A673 (cell line): ENCODE data around the gene ALKBH2. TPM values are rescaled to one million over a fixed set of nuclear protein-coding genes. Genes with fewer than 3 reads are reported as not detected.
A peak's percentile ranks its signal among the peaks of the same experiment; 100 is the strongest.
"Not testable (repeated sequence)": the region's sequence is repeated elsewhere in the genome, so short reads cannot be mapped to it uniquely, and the experiment has no call there.

Experiments used
- BruUV-seq: library from RNA; stranded (reverse); fragments of 400-500 nt; replicated peaks from 2 replicates; lab custom pipeline; 2021; lab: Mats Ljungman, UMichigan
- CTCF ChIA-PET: fragments of 300-600 bp; sonication (Branson Sonifier 250); formaldehyde crosslinking; loops from one replicate; lab custom pipeline; 2022; ENCODE audit warnings: antibody characterized with exemption; lab: Charles Lee
- POLR2A ChIA-PET: fragments of 300-600 bp; sonication (Branson Sonifier 250); formaldehyde crosslinking; loops from one replicate; lab custom pipeline; 2022; ENCODE audit warnings: antibody characterized with exemption; ENCODE audit not compliant: low non-redundant PET; lab: Charles Lee
- DNase-seq: peaks from one replicate; pipeline ENCODE4 v3.0.0-alpha.2; 2015; ENCODE audit warnings: low spot score
- H3K27ac ChIP-seq: fragments of 200-600 bp; sonication (generic); 2 replicates; pipeline ENCODE4 v1.5.1; 2016; ENCODE audit warnings: mixed run types, low read depth, mild to moderate bottlenecking, mixed read lengths, antibody characterized with exemption, low read length; ENCODE audit not compliant: poor library complexity, severe bottlenecking
- H3K27me3 ChIP-seq: fragments of 200-600 bp; sonication (generic); replicated peaks from 2 replicates; pipeline ENCODE4 v1.6.1; 2017; ENCODE audit warnings: mixed run types, low read depth, mild to moderate bottlenecking, mixed read lengths, antibody characterized with exemption, low read length; ENCODE audit not compliant: insufficient read depth, poor library complexity
- H3K36me3 ChIP-seq: fragments of 200-600 bp; sonication (generic); 2 replicates; pipeline ENCODE4 v1.6.1; 2016; ENCODE audit warnings: mixed run types, mild to moderate bottlenecking, mixed read lengths, antibody characterized with exemption, low read length; ENCODE audit not compliant: insufficient read depth, poor library complexity, severe bottlenecking
- H3K4me1 ChIP-seq: fragments of 200-600 bp; sonication (generic); 2 replicates; pipeline ENCODE4 v1.6.1; 2017; ENCODE audit warnings: mixed run types, mild to moderate bottlenecking, mixed read lengths, antibody characterized with exemption, low read length; ENCODE audit not compliant: insufficient read depth, poor library complexity, severe bottlenecking
- H3K4me3 ChIP-seq: fragments of 200-600 bp; sonication (generic); 2 replicates; pipeline ENCODE4 v1.5.1; 2016; ENCODE audit warnings: low read depth, mixed run types, mild to moderate bottlenecking, mixed read lengths, low read length; ENCODE audit not compliant: poor library complexity, severe bottlenecking
- H3K9me3 ChIP-seq: fragments of 200-600 bp; sonication (generic); 2 replicates; pipeline ENCODE4 v1.6.1; 2016; ENCODE audit warnings: mixed run types, low read depth, mild to moderate bottlenecking, mixed read lengths, antibody characterized with exemption, low read length; ENCODE audit not compliant: poor library complexity, severe bottlenecking
- EZH2 ChIP-seq: fragments of 200-600 bp; sonication (generic); IDR thresholded peaks from 2 replicates; pipeline ENCODE4 v1.6.1; 2017; ENCODE audit warnings: borderline replicate concordance, low read depth, mild to moderate bottlenecking, mixed read lengths, antibody characterized with exemption, low read length; ENCODE audit not compliant: poor library complexity, severe bottlenecking
- intact Hi-C: fragments of 100-400 bp; cut with micrococcal nuclease; formaldehyde crosslinking; loops from one replicate; pipeline ENCODE4 v1.10.0; 2022; ENCODE audit not compliant: unreplicated experiment
- total RNA-seq: library from RNA; stranded (reverse); gene quantifications from 2 replicates; pipeline ENCODE4 v1.2.3, GENCODE V29; 2021
- TF ChIP-seq, protein P1 (sequence below): fragments of 300-800, 200-600 bp; sonication (generic); conservative IDR thresholded peaks from 2 replicates; pipeline ENCODE4 v1.5.1; 2017; ENCODE audit warnings: low read depth, mild to moderate bottlenecking, antibody characterized with exemption, low read length, moderate library complexity, mixed read lengths

ALKBH2 gene
- total RNA-seq, 1 experiment from 2014 or later: 40.6 TPM

- H3K4me3 ChIP-seq: peak overlapping the region; percentile 89
- intact Hi-C loops: no loop called here
- peaks cover 7% of the 10 kb centered on the region for H3K4me1 ChIP-seq
- TF ChIP-seq, protein P1, sequence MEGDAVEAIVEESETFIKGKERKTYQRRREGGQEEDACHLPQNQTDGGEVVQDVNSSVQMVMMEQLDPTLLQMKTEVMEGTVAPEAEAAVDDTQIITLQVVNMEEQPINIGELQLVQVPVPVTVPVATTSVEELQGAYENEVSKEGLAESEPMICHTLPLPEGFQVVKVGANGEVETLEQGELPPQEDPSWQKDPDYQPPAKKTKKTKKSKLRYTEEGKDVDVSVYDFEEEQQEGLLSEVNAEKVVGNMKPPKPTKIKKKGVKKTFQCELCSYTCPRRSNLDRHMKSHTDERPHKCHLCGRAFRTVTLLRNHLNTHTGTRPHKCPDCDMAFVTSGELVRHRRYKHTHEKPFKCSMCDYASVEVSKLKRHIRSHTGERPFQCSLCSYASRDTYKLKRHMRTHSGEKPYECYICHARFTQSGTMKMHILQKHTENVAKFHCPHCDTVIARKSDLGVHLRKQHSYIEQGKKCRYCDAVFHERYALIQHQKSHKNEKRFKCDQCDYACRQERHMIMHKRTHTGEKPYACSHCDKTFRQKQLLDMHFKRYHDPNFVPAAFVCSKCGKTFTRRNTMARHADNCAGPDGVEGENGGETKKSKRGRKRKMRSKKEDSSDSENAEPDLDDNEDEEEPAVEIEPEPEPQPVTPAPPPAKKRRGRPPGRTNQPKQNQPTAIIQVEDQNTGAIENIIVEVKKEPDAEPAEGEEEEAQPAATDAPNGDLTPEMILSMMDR: no peak
- TF ChIP-seq EZH2: no peak
- DNase-seq: no peak
- BruUV-seq: no TSS peak
- H3K27me3 ChIP-seq: no peaks in the 10 kb centered on the region
- ChIA-PET POLR2A (no interaction called here), CTCF (no interaction called here)
- H3K36me3 ChIP-seq: no peaks in the 10 kb centered on the region
- peak overlapping the region; percentile 68 for H3K27ac ChIP-seq
- H3K9me3 ChIP-seq: no peaks in the 10 kb centered on the region
Observed at GRCh38 chr12:109053382-109054123, 39.7 kb downstream of the ALKBH2 start.

DNA sequence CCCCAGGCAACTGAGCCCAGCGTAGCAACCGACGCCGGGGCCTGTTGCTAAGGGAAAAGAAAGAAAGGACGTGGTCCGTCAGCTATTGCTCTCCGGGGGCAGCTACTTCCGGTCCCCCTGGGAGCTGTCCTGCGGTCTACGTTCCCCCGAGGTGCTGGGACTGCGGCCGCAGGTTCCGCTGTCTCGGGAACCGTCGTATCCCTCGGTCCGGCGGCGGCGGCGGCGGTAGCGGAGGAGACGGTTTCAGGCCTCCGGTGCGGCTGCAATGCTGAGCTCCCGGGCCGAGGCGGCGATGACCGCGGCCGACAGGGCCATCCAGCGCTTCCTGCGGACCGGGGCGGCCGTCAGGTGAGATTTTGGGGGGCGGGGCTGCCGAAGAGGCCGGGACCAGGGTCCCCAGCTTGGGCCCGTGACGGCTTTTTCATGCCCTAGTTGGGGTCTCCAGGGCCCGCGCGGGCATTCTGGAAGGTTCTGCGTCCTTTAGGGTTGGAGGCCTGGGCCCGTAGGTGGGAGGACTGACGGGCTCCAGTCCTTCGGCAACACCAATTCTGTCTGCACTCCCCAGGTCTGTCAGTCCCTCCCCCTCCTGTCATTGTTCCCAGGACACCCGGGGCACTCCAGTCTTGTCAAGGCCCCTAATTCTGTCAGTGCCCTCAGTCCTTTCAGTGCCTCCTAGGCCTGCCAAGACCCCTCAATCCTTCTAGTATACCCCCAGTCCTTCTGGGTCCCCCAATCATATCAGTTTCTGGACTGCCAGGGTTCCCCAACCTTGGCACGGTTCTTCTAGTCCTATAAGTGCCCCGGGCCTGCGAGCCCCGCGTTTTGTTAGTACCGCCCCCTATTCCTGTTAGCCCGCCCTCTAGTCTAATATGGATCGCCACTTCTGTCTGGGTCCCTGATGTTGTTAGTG is 40.6 kb downstream of the ALKBH2 start, which contains the start of gene USP30:
USP30 (plus strand) TSS at position 163 of the 910 bp plus-strand sequence; CDS start at position 266, 103 bp downstream.
- Histone ChIP-seq H3K4me1 (peaks cover 7% of the 10 kb centered on the region), H3K27ac (peak within 1 kb of the TSS; percentile 68), H3K27me3 (no peaks in the 10 kb centered on the region), H3K4me3 (peak within 1 kb of the TSS; percentile 89), H3K9me3 (no peaks in the 10 kb centered on the region), H3K36me3 (no peaks in the 10 kb centered on the region)
- intact Hi-C loops: no loop called here
- TF ChIP-seq, protein P1: no peak
- no peak for TF ChIP-seq EZH2
- POLR2A ChIA-PET: no interaction called here
- DNase-seq: peak; percentile 90
- TSS peak; percentile 45 for BruUV-seq
- CTCF ChIA-PET: interaction anchor here (0.6 kb wide), 1 partner anchor 342 kb away, joined by 3 read pairs; no protein-coding TSS in a partner anchor

GRCh38 chr12:109052097-109052413 is 41.2 kb downstream of the ALKBH2 start:
- H3K27me3 ChIP-seq: no peaks in the 10 kb centered on the region
- H3K9me3 ChIP-seq: no peaks in the 10 kb centered on the region
- peak overlapping the region; percentile 89 for H3K4me3 ChIP-seq
- ChIA-PET POLR2A (no interaction called here), CTCF (interaction anchor here (0.6 kb wide), 1 partner anchor 343 kb away, joined by 3 read pairs; no protein-coding TSS in a partner anchor)
- no TSS peak for BruUV-seq
- no peak for DNase-seq
- peaks cover 7% of the 10 kb centered on the region for H3K4me1 ChIP-seq
- H3K36me3 ChIP-seq: no peaks in the 10 kb centered on the region
- H3K27ac ChIP-seq: no peak overlapping the region
- TF ChIP-seq EZH2: no peak
- TF ChIP-seq, protein P1: no peak
- intact Hi-C loops: no loop called here

GRCh38 chr12:109049794-109050193 is 43.5 kb downstream of the ALKBH2 start:
- BruUV-seq, intact Hi-C loops, H3K27ac ChIP-seq, H3K9me3 ChIP-seq, H3K4me1 ChIP-seq, POLR2A ChIA-PET, H3K36me3 ChIP-seq, H3K4me3 ChIP-seq, CTCF ChIA-PET, DNase-seq, H3K27me3 ChIP-seq: not testable (repeated sequence)

GRCh38 chr12:109048706-109049105 is 44.6 kb downstream of the ALKBH2 start:
- H3K36me3 ChIP-seq, H3K27ac ChIP-seq, DNase-seq, H3K4me3 ChIP-seq, H3K4me1 ChIP-seq, CTCF ChIA-PET, H3K27me3 ChIP-seq, POLR2A ChIA-PET, BruUV-seq, intact Hi-C loops, H3K9me3 ChIP-seq: not testable (repeated sequence)
